ENCODE results near the gene SPATS2. TPM values are rescaled to one million over a fixed set of nuclear protein-coding genes. Genes with fewer than 3 reads are reported as not detected.

SPATS2 gene
- total and polyA plus RNA-seq, 2 of the 4 experiments (the other 2 are of a cell fraction): 50.6 to 63.3 TPM

DNA sequence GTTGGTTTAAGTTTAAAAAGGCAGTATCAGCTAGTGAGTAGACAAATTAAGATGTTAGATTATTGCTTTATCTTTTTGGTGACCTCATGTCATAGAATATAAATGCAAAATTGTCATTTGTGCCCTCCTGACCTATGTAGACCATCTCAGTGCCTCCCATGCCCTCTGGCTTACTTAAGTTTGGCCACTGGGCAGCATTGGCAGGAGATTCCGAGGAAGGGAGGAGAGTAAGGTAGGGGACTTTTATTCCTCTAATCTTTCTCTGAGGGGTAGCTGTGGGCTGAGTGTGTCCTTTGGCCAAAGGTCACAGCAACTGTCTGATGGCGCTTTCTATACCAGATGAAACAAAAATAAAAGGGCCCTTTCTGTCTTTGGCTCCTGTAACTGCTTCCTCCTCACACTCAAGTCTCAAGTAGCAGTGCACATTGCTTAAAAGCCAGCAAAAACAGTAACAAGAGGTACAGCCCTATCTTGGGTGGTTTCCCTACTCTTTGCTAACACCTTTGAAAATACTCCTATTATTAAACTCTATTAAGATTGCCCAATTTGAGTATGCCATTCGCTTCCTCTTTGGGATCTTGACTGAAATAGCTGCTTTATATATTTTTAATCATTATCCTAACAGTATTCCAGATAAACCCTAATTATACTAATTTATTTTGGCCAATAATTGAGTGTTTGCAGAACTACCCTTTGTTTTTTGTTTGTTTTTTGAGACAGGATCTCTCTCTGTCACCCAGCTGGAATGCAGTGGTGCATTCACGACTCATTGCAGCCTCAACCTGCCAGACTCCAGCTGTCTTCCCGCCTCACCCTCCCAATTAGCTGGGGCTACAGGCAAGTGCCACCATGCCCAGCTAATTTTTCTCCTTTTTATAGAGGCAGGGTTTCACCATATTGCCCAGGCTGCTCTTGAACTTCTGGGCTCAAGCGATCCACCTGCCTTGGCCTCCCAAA is 115.1 kb downstream of the SPATS2 start:
- Histone ChIP-seq H3K14ac (replicated peaks; ENCODE audit: low read depth, low read length) (peak overlapping the region; percentile 58; the same call in 1 of the 2 replicates), H2AK5ac (ENCODE audit: low read depth, low read length) (no peak overlapping the region), H4K5ac (ENCODE audit: low read depth, low read length) (no peak overlapping the region), H3K4me3 (ENCODE audit: insufficient read depth, low read depth, low read length) (no peak overlapping the region), H3K56ac (ENCODE audit: extremely low read depth, insufficient read depth, low read length) (no peak overlapping the region), H3K4ac (ENCODE audit: low read depth, low read length) (peak overlapping the region; percentile 36; the same call in 1 of the 2 replicates), H2AFZ (replicated peaks; ENCODE audit: low read length, poor library complexity) (no peak overlapping the region), H3K79me1 (ENCODE audit: low read depth in 1 of 2, low read length in 2 of 2) (peaks cover 21 to 61% of the 10 kb centered on the region in 2 experiments), H4K8ac (ENCODE audit: low read depth in 2 of 2, low read length in 2 of 2) (no peak overlapping the region), H3K27ac (ENCODE audit: insufficient read depth, low read length) (no peak overlapping the region), H3K9ac (ENCODE audit: low read depth, low read length) (no peak overlapping the region), H3K4me2 (ENCODE audit: low read depth, low read length) (no peak overlapping the region), H3K23ac (ENCODE audit: low read depth, low read length) (no peak overlapping the region), H2BK15ac (ENCODE audit: low read depth, low read length) (no peak overlapping the region), H2BK5ac (ENCODE audit: low read depth, low read length, poor library complexity, severe bottlenecking) (no peak overlapping the region), H2BK120ac (ENCODE audit: low read depth, low read length) (no peak overlapping the region), H4K20me1 (ENCODE audit: insufficient read depth, low read length) (peaks cover 21% of the 10 kb centered on the region; the same call in 1 of the 2 replicates), H4K91ac (ENCODE audit: insufficient read depth, low read depth, low read length) (no peak overlapping the region), H3K9me1 (ENCODE audit: insufficient read depth, low read length) (peaks cover 9% of the 10 kb centered on the region), H3K4me1 (ENCODE audit: control insufficient read depth, insufficient read depth, low read length) (peaks cover 6% of the 10 kb centered on the region), H3K18ac (ENCODE audit: low read depth, low read length) (no peak overlapping the region), H3K9me3 (ENCODE audit: control insufficient read depth, insufficient read depth, low read length) (no peaks in the 10 kb centered on the region), H3K36me3 (ENCODE audit: control insufficient read depth, insufficient read depth, low read length) (peaks cover 7% of the 10 kb centered on the region), H2AK9ac (replicated peaks; ENCODE audit: low read depth, low read length, poor library complexity) (peak overlapping the region; percentile 51), H3K27me3 (ENCODE audit: control insufficient read depth, insufficient read depth, low read length) (no peaks in the 10 kb centered on the region), H2BK20ac (ENCODE audit: low read depth, low read length) (no peak overlapping the region)
- in situ Hi-C loops (cut with MboI; ENCODE audit: low sequenced_read_pairs): no loop called here
- ChIA-PET POLR2A (ENCODE audit: unreplicated experiment) (no interaction called here), CTCF (interaction anchor here (0.6 kb wide), 1 partner anchor 63 kb away, joined by 5 read pairs; no protein-coding TSS in a partner anchor)
- BruUV-seq (replicated peaks): no TSS peak
- WGBS, 2 experiments (ENCODE audit: extremely low coverage in 2 of 2, insufficient read length in 1 of 2): 40% methylated on average over 1 of the region's 6 CpGs; no CpG with 5 or more reads in 1 of the 2 experiments
- DNase-seq (peak; percentile 39), ATAC-seq (ENCODE audit: low read depth) (peak; percentile 49)
- intact Hi-C loops (cut with micrococcal nuclease): loop anchor here (10.0 kb wide), 1 partner anchor 88 kb away; no protein-coding TSS in a partner anchor
- dilution Hi-C loops (cut with HindIII; ENCODE audit: low sequenced_read_pairs, unreplicated experiment): no loop called here
- TF ChIP-seq, protein P1, sequence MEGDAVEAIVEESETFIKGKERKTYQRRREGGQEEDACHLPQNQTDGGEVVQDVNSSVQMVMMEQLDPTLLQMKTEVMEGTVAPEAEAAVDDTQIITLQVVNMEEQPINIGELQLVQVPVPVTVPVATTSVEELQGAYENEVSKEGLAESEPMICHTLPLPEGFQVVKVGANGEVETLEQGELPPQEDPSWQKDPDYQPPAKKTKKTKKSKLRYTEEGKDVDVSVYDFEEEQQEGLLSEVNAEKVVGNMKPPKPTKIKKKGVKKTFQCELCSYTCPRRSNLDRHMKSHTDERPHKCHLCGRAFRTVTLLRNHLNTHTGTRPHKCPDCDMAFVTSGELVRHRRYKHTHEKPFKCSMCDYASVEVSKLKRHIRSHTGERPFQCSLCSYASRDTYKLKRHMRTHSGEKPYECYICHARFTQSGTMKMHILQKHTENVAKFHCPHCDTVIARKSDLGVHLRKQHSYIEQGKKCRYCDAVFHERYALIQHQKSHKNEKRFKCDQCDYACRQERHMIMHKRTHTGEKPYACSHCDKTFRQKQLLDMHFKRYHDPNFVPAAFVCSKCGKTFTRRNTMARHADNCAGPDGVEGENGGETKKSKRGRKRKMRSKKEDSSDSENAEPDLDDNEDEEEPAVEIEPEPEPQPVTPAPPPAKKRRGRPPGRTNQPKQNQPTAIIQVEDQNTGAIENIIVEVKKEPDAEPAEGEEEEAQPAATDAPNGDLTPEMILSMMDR (conservative IDR thresholded peaks at IDR 0.05; ENCODE audit: low read depth, low read length): no peak
- TF ChIP-seq RCOR1 (IDR thresholded peaks at IDR 0.05; ENCODE audit: insufficient replicate concordance, low read length) (no peak), RFX5 (IDR thresholded peaks at IDR 0.05; ENCODE audit: low read depth, low read length) (no peak), SMC3 (IDR thresholded peaks at IDR 0.05; ENCODE audit: low read depth, low read length) (no peak), POLR2A (IDR thresholded peaks at IDR 0.05; ENCODE audit: low read depth, low read length) (no peak), FOS (IDR thresholded peaks at IDR 0.05; ENCODE audit: low read depth, low read length) (no peak), RAD21 (IDR thresholded peaks at IDR 0.05; ENCODE audit: low read length) (no peak), MAZ (IDR thresholded peaks at IDR 0.05; ENCODE audit: borderline replicate concordance, low read depth, low read length) (no peak), CEBPB (IDR thresholded peaks at IDR 0.05; ENCODE audit: low read depth, low read length) (no peak), MAFK (IDR thresholded peaks at IDR 0.05; ENCODE audit: low read depth, low read length) (no peak), BHLHE40 (IDR thresholded peaks at IDR 0.05; ENCODE audit: low read depth, low read length) (no peak), CHD1 (IDR thresholded peaks at IDR 0.05; ENCODE audit: low read depth, low read length) (no peak)
- TF ChIP-seq, protein P2, sequence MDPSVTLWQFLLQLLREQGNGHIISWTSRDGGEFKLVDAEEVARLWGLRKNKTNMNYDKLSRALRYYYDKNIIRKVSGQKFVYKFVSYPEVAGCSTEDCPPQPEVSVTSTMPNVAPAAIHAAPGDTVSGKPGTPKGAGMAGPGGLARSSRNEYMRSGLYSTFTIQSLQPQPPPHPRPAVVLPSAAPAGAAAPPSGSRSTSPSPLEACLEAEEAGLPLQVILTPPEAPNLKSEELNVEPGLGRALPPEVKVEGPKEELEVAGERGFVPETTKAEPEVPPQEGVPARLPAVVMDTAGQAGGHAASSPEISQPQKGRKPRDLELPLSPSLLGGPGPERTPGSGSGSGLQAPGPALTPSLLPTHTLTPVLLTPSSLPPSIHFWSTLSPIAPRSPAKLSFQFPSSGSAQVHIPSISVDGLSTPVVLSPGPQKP (IDR thresholded peaks at IDR 0.05; ENCODE audit: borderline replicate concordance, low read depth, low read length): no peak
- TF ChIP-seq, protein P3, sequence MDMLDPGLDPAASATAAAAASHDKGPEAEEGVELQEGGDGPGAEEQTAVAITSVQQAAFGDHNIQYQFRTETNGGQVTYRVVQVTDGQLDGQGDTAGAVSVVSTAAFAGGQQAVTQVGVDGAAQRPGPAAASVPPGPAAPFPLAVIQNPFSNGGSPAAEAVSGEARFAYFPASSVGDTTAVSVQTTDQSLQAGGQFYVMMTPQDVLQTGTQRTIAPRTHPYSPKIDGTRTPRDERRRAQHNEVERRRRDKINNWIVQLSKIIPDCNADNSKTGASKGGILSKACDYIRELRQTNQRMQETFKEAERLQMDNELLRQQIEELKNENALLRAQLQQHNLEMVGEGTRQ (IDR thresholded peaks at IDR 0.05; ENCODE audit: low read depth, low read length): no peak

Measured in IMR-90 (cell line).